Islet of Langerhans (tissue), 1 donor: ENCODE data around the gene CKMT2.
"Not testable (repeated sequence)": the region's sequence is repeated elsewhere in the genome, so short reads cannot be mapped to it uniquely, and the experiment has no call there.

Experiments used
- FAIRE-seq: peaks from one replicate; lab custom pipeline; 2011; peaks lifted over from hg19 to GRCh38; lab: Jason Lieb, UNC

CKMT2 gene

DNA sequence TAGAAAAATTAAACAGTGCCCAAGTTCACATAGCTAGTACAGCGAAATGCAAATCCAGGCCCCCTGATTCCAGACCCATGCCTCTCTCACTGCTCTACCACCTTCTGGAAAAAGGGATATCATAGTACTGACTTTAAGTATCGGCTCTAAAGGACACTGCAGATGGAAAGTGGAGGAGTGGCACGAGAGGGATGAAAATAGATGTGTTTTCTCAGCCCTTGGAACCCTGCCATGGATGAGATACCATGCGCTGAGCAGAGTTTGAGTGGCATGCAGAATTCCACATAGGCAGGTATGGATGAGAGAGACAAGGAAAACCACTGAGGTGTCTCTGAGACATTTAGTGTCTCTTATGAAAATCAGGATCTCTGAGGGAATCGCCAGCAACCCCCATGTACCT is 18.8 kb downstream of the CKMT2 start:
- no peak for FAIRE-seq

DNA sequence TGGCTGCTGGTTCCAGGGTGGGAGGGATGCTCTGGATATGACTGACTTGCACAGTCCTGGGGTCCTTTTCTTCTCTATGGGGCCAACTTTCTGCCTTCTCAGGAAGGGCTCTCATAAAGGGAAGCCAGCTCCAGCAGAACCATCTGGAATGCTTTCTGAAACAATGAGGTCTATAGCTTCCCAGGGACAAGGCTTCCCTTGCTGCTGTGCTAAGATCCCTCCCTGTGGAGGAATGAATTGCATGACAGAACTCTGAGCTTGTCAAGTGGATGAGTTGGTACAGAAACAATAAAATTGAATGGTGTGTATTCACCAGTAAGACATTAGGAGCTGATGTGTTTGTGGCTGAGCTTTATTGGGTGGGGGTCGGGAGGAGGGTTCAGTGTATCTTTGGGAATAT is 19.8 kb downstream of the CKMT2 start:
- no peak for FAIRE-seq

DNA sequence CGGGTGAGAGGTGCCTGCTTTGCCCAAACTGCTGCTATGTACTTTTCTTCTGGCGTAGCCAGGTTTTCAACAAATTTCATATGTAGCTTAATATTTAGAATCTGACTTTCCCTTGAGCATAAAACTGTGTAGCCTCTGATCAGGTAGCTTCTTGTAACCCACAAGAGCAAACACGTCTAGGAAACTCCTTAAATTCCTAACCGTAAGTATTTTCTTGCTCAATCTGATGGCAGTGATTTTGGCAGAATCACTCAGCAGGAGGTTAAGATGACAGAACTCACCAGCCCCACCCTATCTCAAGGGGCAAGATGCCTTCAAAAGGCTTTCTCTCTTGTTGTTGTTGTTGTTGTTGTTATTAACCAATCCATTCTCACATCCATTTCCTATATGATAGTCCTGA is 20.8 kb downstream of the CKMT2 start:
- no peak for FAIRE-seq

DNA sequence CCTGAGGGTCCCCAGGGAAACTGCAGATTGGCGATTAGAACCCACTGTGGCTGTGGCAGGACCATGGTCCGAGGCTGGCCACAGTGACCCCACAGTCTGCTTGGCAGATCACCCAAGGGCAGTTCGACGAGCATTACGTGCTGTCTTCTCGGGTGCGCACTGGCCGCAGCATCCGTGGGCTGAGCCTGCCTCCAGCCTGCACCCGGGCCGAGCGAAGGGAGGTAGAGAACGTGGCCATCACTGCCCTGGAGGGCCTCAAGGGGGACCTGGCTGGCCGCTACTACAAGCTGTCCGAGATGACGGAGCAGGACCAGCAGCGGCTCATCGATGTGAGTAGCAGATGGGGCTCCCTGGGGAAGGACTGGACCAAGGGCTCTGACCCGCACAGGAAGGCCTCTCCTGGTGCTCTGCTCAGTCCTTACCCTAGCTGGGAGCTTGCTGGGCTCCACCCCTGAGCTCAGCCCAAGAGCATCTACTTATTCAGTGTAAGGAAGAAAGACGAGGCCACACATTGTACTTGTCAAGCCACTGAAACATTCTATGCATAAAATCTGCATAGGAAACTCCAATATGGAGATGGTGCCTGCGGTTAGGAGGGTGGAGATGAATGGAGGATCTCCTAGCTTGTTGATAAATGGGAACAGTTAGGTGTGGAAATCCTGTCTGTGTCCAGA is 21.9 kb downstream of the CKMT2 start:
- no peak for FAIRE-seq

DNA sequence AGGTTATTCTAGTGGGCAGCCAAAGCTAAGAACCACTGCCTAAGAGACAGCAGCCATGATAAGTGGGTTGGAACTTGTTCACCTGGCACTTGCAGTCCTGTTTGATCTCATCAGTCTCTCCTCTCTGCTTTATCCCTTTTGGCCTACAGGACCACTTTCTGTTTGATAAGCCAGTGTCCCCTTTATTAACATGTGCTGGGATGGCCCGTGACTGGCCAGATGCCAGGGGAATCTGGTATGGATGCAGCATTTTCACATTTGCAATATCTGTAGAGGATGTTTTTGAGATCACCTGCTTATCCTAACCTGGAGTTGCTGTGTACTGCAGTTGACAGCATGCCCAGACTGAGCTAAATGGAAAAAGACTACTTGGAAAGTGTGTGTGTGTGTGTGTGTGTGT is 23.6 kb downstream of the CKMT2 start:
- no peak for FAIRE-seq

DNA sequence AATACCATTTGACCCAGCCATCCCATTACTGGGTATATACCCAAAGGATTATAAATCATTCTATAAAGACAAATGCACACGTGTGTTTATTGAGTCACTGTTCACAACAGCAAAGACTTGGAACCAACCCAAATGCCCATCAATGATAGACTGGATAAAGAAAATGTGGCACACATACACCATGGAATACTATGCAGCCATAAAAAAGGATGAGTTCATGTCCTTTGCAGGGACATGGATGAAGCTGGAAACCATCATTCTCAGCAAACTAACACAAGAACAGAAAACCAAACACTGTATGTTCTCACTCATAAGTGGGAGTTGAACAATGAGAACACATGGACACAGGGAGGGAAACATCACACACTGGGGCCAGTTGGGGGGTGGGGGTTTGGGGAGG is 29.7 kb downstream of the CKMT2 start:
- not testable (repeated sequence) for FAIRE-seq

DNA sequence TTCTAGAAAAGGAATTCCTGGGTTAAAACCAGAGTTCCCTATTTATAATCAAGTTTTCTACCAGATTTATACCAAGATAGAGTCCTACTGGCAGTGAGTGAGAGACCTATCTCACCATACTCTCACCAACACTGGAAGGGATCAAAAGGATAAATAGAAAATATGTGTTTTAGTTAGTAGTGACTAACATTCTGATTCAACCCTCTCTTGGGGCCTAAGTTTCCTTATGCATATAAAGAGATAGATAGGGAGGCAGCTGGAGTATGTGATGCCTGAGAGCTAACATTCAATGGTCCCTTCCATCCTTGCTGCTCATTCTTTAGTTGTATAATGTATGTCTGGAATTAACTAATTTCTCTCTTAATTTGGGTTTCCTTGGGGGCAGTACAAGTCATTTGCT is 32.0 kb downstream of the CKMT2 start:
- FAIRE-seq = no peak

DNA sequence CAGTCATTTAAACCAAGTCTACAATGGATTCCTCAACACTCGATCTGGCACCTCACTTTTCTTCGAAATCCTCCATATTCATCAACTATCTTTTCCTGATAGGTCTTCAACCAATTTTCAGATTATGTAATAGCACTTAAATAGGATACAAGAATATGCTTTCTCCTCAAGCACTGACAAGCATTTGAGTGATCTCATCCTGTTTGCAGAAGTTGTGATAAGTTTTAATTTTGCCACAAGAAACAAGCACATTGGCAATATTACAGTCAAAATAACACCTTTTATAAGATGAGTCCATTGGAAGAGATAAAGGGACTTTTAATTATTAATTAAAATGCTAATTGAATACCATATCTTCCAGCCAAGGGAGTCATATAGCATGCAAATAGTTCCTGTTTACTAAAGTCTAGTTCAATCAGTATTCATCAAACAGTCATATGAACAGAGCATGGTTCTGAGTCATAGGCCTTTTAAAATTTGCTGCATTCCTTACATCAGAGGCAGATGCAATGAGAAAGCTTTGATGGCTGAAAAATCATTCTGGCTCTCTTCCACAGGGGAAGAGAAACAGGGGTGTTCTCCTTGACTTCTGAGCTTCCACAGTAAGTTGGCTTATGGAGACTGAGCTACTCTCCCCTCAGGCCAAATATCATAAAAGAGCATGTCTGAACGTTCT is 35.5 kb downstream of the CKMT2 start:
- FAIRE-seq = peak; percentile 53

DNA sequence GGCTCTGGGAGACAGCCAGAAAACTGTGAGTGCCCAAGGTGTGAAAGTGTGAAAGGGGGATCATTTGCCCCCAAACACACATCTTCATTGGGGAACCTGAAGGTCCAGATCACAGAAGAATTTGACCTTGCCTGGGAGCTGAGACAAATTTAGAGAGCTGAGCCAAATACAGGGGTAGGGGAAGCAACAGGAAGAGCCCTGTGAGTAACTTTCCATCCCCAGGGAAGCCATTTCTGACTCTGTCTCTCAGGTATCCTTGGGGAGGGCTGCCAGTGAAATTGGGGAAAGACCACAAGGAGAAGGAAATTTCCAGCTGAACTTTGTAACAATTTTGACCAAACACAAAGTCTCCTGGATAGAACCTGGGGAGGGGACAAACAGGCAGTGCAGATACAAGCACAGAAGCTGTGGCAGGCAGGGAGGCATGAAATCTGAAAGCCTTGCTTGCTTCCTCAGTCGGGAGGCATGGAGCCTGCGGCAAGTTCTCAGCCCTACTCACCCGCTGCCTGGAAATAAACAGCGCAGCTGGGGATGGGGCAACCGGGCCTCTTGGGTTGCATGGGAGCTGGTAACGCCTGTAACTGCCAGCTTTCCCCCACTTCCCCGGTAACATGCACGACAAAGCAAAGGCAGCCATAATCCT is 36.8 kb downstream of the CKMT2 start:
- no peak for FAIRE-seq

DNA sequence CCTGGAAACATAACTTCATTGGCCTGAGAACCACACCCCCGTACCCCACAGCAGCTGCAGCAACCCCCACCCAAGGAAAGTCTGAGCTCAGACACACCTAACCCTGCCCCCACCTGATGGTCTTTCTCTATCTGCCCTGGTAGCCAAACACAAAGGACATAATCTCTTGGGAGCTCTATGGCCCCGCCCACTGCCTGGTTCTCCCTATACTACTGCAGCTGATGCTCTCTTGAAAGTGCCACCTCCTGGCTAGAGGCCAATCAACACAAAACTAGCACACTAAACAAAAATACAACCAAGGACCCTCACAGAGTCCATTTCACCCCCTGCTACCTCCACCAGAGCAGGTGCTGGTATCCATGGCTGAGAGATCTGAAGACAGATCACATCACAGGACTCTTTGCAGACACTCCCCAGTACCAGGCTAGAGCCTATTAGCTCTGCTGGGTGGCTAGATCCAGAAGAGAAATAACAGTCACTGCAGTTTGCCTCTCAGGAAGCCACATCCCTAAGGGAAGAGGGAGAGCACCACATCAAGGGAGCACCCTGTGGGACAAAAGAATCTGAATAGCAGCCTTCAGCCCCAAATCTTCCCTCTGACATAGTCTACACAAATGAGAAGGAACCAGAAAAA is 37.4 kb downstream of the CKMT2 start:
- FAIRE-seq = not testable (repeated sequence)

DNA sequence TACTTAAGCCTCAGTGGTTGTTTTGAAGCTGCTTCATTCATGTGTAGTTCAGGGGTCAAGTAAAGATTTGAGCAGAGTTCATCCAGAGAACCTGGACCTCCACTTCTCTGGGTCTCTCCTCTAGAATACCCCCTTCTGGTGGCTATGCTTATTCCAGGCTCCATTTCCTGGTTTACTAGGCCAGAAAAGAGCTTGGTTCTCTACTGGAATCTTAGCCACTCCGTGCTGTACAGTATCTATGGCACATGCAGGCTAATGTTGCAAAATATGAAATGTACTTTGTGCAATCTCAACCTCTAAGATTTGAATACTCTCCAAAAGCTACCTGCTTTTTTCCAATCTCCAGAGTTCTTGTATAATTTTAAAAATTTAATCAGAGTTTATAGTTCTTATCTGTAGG is 50.9 kb downstream of the CKMT2 start:
- FAIRE-seq = no peak

DNA sequence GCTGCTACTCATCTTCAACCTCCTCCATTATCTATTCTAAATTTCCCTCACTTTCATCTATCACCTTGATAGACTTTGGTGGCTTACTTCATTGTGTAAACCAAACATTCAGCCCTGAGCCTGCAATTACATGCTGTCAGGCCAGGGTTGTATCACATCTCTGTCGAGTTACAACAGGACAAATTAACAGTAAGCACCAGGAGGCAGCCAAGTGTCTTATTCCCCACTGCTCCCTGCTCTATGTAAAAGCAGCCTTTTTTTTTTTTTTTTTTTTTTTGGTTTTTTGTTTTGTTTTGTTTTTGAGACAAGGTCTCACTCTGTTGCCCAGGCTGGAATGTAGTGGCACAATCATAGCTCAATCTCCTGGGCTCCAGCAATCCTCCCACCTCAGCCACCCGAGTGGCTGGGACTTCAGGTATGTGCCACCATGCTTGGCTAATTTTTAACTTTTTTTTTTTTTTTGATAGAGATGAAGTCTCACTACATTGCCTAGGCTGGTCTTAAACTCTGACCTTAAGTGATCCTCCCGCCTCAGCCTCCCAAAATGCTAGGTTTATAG is 53.0 kb downstream of the CKMT2 start:
- FAIRE-seq = no peak

DNA sequence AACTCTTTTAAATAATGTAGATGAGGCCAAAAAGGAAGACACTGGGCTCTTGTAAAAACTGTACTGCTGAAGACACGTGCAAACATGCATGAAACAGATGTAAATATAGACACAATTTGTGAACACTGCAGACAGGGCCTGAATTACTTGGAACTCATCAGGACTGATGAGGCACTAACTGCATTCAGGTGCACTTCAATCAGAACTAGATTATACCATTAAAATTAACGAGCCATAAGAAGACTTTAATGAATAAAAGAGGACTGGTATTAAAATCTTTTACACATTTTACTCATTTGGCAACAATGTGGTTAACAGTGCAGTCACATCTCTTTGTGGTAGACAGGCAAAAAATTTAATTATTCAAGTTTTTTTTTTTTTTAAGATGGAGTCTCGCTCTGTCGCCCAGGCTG is 54.9 kb downstream of the CKMT2 start:
- FAIRE-seq = no peak

DNA sequence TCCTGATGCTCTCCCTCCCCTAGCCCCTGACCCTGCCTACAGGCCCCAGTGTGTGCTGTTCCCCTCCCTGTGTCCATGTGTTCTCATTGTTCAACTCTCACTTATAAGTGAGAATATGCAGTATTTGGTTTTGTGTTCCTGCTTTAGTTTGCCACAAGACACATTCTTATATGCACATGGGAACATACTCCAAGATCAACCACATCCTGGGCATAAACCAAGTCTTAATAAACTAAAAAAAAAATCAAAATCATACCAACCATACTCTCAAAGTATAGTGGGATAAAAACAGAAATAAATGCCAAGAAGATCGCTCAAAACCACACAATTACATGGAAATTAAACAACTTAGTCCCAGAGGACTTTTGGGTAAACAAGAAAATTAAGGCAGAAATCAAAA is 57.0 kb downstream of the CKMT2 start:
- FAIRE-seq = no peak

DNA sequence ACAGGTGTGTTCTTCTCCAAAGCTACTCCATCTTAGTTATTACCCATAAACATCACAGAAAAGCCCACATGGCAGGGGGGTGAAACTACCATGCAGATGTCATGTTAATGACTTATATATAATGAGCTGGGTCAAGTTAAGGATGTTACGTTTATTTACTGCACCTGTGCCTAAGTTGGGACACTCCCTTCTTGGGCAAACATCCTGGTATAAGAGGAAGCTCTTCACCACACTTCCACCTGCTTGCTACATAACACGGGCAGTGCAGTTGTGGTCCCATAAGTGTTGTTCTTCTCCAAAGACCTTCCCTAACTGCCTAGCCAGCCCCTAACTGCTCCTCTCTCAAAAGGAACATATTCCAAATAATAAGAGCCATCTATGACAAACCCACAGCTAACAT is 59.0 kb downstream of the CKMT2 start:
- no peak for FAIRE-seq

DNA sequence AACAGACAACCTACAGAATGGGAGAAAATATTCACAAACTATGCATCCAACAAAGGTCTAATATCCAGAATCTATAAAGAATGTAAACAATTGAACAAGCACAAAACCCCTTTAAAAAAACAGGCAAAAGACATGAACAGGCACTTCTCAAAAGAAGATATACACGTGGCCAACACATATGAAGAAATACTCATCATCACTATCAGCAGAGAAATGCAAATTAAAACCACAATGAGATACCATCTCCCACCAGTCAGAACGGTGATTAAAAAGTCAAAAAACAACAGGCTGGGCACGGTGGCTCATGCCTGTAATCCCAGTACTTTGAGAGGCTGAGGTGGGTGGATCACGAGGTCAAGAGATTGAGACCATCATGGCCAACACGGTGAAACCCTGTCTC is 60.9 kb downstream of the CKMT2 start:
- not testable (repeated sequence) for FAIRE-seq

DNA sequence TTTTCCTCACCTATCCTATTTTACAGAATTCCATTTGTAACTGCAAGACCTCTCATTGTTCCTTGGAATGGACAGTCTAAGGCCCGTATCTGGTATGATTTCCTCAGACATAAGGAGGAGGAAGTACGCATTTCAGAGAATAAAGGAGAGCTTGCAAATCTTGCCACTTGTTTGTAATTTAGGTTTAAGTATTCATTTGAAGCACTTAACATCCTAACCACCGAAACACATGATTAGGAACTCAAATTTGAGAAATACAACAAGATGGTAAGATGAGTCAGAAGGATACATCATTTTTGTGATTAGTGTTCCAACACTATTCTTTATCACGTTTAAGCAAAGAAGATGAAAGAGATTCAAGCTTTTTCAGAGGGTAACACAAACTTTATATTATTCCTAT is 64.4 kb downstream of the CKMT2 start:
- FAIRE-seq = no peak

DNA sequence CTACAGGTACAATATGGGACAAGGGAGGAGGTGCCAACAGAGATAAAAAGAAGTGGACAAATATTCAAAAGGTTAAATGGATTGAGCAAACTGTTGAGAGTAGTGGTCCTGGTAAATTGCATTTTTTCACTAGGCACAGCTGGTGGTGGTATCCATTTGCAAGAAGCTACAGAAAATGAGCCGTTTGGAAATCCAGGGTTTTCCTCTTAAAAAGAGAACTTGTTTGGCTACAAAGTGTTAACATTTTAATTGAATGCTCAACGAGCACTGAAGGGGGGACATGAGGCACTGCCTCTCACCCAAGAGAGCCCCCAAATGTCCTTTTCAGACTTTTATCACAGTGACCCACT is 67.8 kb downstream of the CKMT2 start:
- no peak for FAIRE-seq

DNA sequence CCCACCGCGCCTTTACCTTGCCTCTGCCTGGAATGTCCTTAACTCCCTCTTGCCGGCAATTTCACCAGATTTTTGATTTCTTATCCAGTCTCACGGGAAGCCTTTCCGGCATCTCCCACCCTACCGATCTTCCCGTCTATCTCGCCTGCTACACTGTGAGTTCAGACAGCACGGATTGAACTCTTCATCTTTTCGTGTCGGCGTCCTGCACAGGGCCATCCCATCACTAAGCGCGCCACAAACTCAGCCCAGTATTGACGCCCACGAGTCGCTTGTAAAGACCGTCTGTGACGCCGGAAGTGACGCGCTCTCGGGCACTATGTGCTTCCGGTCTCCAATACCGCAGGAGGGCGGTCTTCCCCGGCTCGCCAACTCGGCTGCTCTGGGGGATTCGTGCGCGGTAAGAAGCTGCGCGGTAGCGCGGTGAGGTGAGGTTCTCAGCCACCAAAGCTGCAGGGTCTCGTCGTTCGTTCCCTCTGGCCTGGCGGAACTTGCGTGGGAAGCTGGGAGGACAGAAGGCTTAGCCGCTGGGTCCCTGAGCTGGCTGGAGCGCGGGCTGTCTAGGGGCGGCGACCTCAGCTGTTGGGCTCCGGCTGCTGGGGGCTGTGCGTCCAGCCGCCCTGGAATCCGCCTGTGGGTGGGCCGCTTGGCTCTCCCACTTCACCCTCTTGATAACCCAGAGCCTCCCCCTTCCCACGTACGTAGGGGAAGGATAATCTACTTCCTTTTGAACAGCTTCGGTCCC is 68.3 kb downstream of the CKMT2 start, which contains the start of gene ZCCHC9:
ZCCHC9 (plus strand) TSS at position 317 of the 745 bp plus-strand sequence. CDS start 3,171 bp downstream, outside the sequence.
- FAIRE-seq = peak; percentile 91

DNA sequence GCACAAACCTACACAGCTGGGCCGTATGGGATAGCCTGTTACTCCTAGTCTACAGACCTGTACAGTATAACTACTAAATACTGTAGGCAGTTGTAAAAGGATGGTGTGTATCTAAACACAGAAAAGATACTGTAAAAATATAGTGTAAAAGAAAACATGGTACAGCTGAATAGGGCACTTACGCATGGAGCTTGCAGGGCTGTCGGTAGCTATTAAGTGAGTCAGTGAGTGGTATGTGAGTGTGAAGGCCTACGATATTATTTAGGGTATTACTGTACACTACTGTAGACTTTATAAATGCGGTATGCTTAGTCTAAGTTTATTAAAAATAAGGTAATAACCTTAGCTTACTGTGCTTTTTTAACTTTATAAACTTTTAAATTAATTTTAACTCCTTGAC is 69.5 kb downstream of the CKMT2 start:
- no peak for FAIRE-seq

DNA sequence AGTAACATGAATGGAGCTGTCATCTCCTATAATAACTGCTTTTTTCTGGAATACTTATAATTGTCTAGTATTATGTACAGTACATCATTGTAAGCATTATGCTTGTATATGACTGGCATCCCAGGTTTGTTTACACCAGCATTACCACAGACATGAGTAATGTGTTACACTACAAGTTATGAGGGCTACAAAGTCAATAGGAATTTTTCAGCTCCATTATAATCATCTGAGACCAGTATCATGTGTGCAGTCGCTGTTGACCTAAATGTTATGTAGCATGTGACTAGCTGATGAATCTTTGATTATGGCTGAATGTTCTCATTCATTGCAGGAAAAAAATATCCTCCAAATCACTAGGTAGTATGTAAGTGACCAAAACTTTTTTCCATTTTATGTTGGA is 70.4 kb downstream of the CKMT2 start:
- no peak for FAIRE-seq

DNA sequence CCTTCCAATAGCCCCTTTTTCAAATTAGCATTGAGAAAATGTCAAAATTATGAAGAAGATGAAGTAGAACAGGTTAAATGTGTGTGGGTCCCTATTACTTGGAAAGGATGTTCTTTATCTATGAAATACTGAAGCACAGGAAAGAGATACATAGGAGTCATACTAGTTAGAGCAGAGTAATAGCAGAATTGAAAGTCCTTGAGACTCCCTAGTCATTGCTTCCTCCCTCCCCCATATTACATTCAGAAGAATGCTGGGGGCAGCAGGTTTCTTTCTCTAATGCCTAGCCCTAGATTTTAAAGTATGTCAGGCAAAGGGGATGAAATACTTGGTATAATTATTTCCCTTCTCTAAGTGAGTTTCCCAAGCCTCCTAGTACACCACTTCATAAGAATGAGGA is 72.7 kb downstream of the CKMT2 start:
- no peak for FAIRE-seq
